NT2/D1 (cell line): ENCODE results near the gene SMPD3.

ENCODE experiments used
- DNase-seq: peaks from one replicate; pipeline ENCODE4 v3.0.0-alpha.2; 2011; ENCODE audit warnings: low read depth, low spot score
- H3K27me3 ChIP-seq: 2 replicates; pipeline ENCODE4 v1.6.0; 2011; ENCODE audit warnings: mild to moderate bottlenecking; ENCODE audit not compliant: insufficient read length, insufficient read depth
- H3K36me3 ChIP-seq: 2 replicates; pipeline ENCODE4 v1.6.1; 2011; ENCODE audit warnings: mild to moderate bottlenecking, low read length, mixed read lengths; ENCODE audit not compliant: insufficient read depth, insufficient read length
- H3K4me1 ChIP-seq: 2 replicates; pipeline ENCODE4 v1.5.1; 2011; ENCODE audit not compliant: insufficient read depth, insufficient read length
- H3K4me3 ChIP-seq: 2 replicates; pipeline ENCODE4 v1.5.1; 2011; ENCODE audit warnings: low read depth; ENCODE audit not compliant: insufficient read length
- H3K9ac ChIP-seq: 2 replicates; pipeline ENCODE4 v1.6.0; 2011; ENCODE audit warnings: low read depth; ENCODE audit not compliant: insufficient read length
- H3K9me3 ChIP-seq: 2 replicates; pipeline ENCODE4 v1.5.1; 2011; ENCODE audit warnings: mild to moderate bottlenecking, low read length; ENCODE audit not compliant: insufficient read depth
- SUZ12 ChIP-seq: IDR thresholded peaks from 2 replicates; pipeline ENCODE4 v1.6.1; 2011; ENCODE audit not compliant: insufficient read length, insufficient read depth; ENCODE audit errors: extremely low read depth
- YY1 ChIP-seq: IDR thresholded peaks from 2 replicates; pipeline ENCODE4 v1.6.1; 2011; ENCODE audit not compliant: insufficient read length, insufficient read depth
- ZNF274 ChIP-seq: IDR thresholded peaks from 2 replicates; pipeline ENCODE4 v1.6.1; 2011; ENCODE audit warnings: mild to moderate bottlenecking, low read depth, low read length

SMPD3 gene

GRCh38 chr16:68371706-68372380 lies 76.5 kb downstream of the SMPD3 start:
- TF ChIP-seq SUZ12 (no peak), ZNF274 (no peak), YY1 (no peak)
- peaks cover 18% of the 10 kb centered on the region for H3K4me1 ChIP-seq
- no peak for DNase-seq
- no peak overlapping the region for H3K9ac ChIP-seq
- H3K36me3 ChIP-seq = no peaks in the 10 kb centered on the region
- H3K27me3 ChIP-seq = no peaks in the 10 kb centered on the region
- no peak overlapping the region for H3K4me3 ChIP-seq
- no peaks in the 10 kb centered on the region for H3K9me3 ChIP-seq

- TF ChIP-seq ZNF274 = no peak
- TF ChIP-seq SUZ12 = no peak
- no peak for TF ChIP-seq YY1
- Histone ChIP-seq H3K4me1 (peaks cover 18% of the 10 kb centered on the region), H3K9ac (no peak overlapping the region), H3K4me3 (no peak overlapping the region), H3K9me3 (no peaks in the 10 kb centered on the region), H3K36me3 (no peaks in the 10 kb centered on the region), H3K27me3 (no peaks in the 10 kb centered on the region)
- DNase-seq = no peak
Observed at GRCh38 chr16:68371276-68371651, 77.0 kb downstream of the SMPD3 start.

GRCh38 chr16:68370581-68371275 lies 77.6 kb downstream of the SMPD3 start:
- TF ChIP-seq ZNF274 (no peak), SUZ12 (no peak), YY1 (no peak)
- H3K9me3 ChIP-seq = no peaks in the 10 kb centered on the region
- no peaks in the 10 kb centered on the region for H3K36me3 ChIP-seq
- no peaks in the 10 kb centered on the region for H3K27me3 ChIP-seq
- no peak for DNase-seq
- no peak overlapping the region for H3K4me3 ChIP-seq
- H3K9ac ChIP-seq = no peak overlapping the region
- H3K4me1 ChIP-seq = peaks cover 18% of the 10 kb centered on the region

GRCh38 chr16:68369697-68370580 lies 78.4 kb downstream of the SMPD3 start:
- no peaks in the 10 kb centered on the region for H3K36me3 ChIP-seq
- DNase-seq = no peak
- H3K27me3 ChIP-seq = no peaks in the 10 kb centered on the region

GRCh38 chr16:68369168-68369567 lies 79.1 kb downstream of the SMPD3 start:
- TF ChIP-seq YY1 (no peak), ZNF274 (no peak), SUZ12 (no peak)
- no peaks in the 10 kb centered on the region for H3K36me3 ChIP-seq
- no peak overlapping the region for H3K4me3 ChIP-seq
- no peaks in the 10 kb centered on the region for H3K9me3 ChIP-seq
- peaks cover 22% of the 10 kb centered on the region for H3K4me1 ChIP-seq
- no peak overlapping the region for H3K9ac ChIP-seq
- no peak for DNase-seq
- no peaks in the 10 kb centered on the region for H3K27me3 ChIP-seq

More at GRCh38 chr16:68369697-68370580, 78.4 kb downstream of the SMPD3 start:
- no peak for TF ChIP-seq YY1
- no peak for TF ChIP-seq ZNF274
- TF ChIP-seq SUZ12 = no peak
- Histone ChIP-seq H3K4me1 (peaks cover 21% of the 10 kb centered on the region), H3K9ac (no peak overlapping the region), H3K4me3 (no peak overlapping the region), H3K9me3 (no peaks in the 10 kb centered on the region)

- peaks cover 29% of the 10 kb centered on the region for H3K4me1 ChIP-seq
- TF ChIP-seq ZNF274 = no peak
- no peak for TF ChIP-seq YY1
- DNase-seq = no peak
- no peaks in the 10 kb centered on the region for H3K36me3 ChIP-seq
- no peak overlapping the region for H3K4me3 ChIP-seq
- no peaks in the 10 kb centered on the region for H3K27me3 ChIP-seq
- H3K9me3 ChIP-seq = no peaks in the 10 kb centered on the region
- no peak overlapping the region for H3K9ac ChIP-seq
Observed at GRCh38 chr16:68368301-68368888, 79.9 kb downstream of the SMPD3 start.

GRCh38 chr16:68367891-68368290 lies 80.4 kb downstream of the SMPD3 start:
- H3K9me3 ChIP-seq = no peaks in the 10 kb centered on the region
- no peak for DNase-seq
- H3K27me3 ChIP-seq = no peaks in the 10 kb centered on the region
- no peaks in the 10 kb centered on the region for H3K36me3 ChIP-seq
- H3K4me3 ChIP-seq = no peak overlapping the region
- TF ChIP-seq ZNF274 = no peak
- no peak for TF ChIP-seq SUZ12
- no peak for TF ChIP-seq YY1
- no peak overlapping the region for H3K9ac ChIP-seq
- peaks cover 32% of the 10 kb centered on the region for H3K4me1 ChIP-seq
